ENCODE data around the gene NR2C2AP.
A peak's percentile ranks its signal among the peaks of the same experiment; 100 is the strongest.
"Not testable (repeated sequence)": the region's sequence is repeated elsewhere in the genome, so short reads cannot be mapped to it uniquely, and the experiment has no call there.

The NR2C2AP gene, protein sequence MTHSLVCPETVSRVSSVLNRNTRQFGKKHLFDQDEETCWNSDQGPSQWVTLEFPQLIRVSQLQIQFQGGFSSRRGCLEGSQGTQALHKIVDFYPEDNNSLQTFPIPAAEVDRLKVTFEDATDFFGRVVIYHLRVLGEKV

DNA sequence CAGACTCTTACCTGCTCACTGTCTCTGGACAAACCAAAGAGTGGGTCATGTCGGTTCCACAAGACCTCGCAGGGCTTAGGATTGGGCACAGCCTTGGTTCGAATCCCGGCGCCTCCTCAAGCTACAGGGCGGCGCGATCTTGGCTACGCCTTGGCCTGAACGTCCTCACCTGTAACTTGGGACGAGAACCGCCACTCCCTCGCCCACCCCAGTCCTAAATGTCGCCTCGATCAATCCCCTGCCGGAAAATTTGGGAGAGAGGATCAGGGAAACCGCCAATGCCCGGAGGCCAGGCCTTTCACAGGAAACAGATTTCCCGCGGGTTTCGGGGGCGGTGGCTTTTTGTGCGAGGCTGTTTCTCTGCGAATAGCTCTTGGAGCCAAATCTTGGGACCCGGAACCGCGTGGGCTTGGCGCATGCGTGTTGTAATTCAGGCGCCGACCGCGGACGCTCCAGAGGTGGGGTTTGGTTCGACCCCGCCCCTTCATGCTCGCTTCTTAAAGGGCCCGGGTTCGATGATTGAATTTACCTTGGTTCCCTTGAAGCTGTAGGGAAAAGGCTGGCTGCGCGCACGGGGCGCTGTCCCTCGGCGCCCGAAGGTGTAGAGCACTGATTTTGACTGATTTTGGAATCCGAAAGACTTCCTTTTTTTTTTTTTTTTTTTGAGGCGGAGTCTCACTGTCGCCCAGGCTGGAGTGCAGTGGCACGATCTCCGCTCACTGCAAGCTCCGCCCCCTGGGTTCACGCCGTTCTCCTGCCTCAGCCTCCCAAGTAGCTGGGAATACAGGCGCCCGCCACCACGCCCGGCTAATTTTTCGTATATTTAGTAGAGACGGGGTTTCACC, at the start of gene NR2C2AP:
TSS of gene NR2C2AP (minus strand) at position 403 of the 845 bp plus-strand sequence. CDS start at position 49, 354 bp downstream.
- DNase-seq, result peak; percentile 94

- DNase-seq, result no peak
Observed at GRCh38 chr19:19250196-19250801, 47.1 kb upstream of the NR2C2AP start.

DNA sequence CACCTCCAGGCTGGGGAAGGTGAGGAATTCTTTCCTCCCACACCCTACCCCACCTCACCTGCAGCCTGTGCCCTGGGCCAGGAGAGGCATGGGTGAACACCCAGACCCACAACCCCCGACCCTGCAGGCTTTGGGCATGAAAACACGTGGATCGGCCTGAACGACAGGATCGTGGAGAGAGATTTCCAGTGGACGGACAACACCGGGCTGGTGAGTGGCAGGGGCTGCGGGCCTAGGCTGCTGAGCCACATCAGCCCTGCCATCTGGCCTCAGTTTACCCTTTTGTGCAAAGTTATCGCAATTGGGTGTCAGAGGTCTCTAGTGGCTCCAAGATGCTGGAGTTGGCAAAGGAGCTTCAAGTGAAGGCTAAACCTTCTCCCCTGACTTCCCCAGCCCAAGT, 37.3 kb upstream of the NR2C2AP start:
- DNase-seq, result no peak

DNA sequence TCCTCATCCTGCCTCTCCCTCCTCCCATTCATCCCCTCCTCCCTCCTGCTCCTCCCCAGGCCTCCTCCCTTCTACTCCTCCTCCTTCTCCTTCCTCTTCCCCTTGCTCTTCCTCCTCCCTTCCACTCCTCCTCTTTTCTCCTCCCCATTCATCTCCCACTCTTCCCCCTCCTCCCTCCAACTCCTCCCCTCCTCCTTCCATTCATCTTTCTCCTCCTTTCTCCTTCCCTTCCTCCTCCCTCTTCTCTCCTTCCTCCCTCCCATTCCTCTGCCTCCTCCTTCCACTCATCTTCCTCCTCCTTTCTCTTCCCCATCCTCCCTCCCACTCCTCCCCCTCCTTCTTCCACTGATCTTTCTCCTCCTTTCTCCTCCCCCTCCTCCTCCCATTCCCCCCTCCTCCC, 36.5 kb upstream of the NR2C2AP start:
- no peak for DNase-seq

DNA sequence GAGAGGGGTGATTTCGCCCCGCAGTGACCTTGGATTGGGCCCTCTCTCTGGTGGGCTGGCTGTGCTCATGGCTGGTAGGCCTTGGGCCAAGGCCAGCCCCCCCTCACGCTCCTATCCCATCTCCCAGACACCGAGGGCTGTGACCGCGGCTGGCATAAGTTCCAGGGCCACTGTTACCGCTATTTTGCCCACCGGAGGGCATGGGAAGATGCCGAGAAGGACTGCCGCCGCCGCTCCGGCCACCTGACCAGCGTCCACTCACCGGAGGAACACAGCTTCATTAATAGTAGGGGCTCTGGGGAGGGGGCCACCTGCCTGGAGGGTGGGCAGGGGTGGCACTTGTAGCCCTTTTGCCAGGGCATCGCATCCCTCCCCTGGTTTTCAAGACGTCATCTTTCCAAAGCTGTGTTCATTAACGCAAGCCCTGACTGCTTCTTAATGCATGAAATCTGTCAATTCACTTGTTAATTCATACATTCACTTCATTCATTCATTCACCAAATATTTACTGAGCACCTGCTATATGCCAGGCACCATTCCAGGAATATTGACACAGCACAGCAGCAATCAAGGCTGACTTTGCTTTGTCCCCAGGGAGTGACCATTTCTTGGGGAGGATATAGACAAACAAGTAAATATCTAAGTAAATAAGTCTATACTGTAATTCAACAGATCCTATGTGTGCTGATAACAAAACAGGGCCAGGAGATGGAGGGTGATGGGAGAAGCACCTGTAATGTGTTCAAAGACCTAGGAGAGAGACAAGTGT, 35.1 kb upstream of the NR2C2AP start:
- DNase-seq, result no peak

- DNase-seq, result no peak
Observed at GRCh38 chr19:19236173-19236572, 33.0 kb upstream of the NR2C2AP start.

- no peak for DNase-seq
Observed at GRCh38 chr19:19234220-19234816, 31.1 kb upstream of the NR2C2AP start.

DNA sequence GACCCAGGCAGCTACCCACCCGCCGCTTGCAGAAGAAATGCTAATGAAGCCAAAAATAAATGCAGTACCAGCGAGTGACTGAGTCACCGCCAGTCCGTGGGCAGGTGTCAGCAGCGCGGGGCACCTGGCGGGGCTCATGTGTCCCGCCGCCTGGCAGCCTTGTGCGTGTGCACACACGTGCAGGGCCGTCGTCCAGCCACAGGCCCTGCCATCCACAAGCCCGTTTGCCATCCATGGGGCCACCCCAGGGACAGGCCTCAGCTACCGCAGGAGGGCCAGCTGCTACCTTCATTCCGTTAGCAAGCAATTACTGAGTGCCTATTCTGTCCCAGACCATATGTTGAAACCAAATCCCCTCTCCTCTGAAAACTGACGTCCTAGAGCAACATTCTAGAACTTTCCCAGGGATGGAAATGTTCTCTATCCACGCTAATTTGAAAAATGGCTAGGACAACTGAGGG, 29.1 kb upstream of the NR2C2AP start:
- no peak for DNase-seq

DNA sequence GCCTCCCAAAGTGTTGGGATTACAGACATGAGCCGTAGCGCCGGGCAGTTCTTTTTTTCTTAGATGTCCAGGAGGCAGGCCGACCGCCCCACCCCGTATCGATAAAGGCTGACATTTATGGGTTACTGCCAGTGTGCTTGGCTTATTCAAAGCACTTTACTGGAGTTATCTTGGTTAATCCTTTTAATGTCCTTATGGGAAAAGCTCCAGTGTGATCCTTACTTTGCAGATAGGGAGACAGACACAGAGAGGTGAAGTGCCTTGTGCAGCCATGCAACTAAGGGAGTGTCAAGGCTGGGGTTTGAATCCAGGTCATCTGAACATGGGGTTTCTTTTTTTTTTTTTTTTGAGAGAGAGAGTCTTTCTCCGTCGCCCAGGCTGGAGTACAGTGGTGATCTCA, 27.8 kb upstream of the NR2C2AP start:
- no peak for DNase-seq

GRCh38 chr19:19229701-19230100, 26.5 kb upstream of the NR2C2AP start:
- no peak for DNase-seq

- DNase-seq, result no peak
Observed at GRCh38 chr19:19227217-19227616, 24.0 kb upstream of the NR2C2AP start.

- no peak for DNase-seq
Observed at GRCh38 chr19:19226663-19227062, 23.4 kb upstream of the NR2C2AP start.

GRCh38 chr19:19226204-19226603, 23.0 kb upstream of the NR2C2AP start:
- DNase-seq, result no peak

GRCh38 chr19:19224852-19225494, 21.8 kb upstream of the NR2C2AP start:
- peak; percentile 77 for DNase-seq

- DNase-seq, result no peak
Observed at GRCh38 chr19:19224150-19224851, 21.1 kb upstream of the NR2C2AP start.

- DNase-seq, result no peak
Observed at GRCh38 chr19:19223636-19224035, 20.4 kb upstream of the NR2C2AP start.

DNA sequence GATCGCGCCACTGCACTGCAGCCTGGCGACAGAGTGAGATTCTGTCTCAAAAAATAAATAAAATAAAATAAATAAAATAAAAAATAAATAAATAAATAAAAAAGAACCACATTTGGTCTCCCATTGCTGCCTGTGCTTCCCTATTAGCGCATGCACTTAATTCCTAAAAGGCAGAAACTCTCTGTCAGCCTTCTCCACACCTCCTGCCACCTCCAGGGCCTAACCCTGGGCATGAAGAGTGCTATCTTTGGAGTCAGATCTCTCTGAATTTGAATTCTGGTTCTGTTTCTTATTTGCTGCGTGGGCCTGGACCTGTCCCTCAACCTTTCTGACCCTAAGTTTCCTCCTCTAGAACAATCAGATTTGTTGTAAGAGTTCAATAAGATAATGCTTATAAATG, 19.8 kb upstream of the NR2C2AP start:
- no peak for DNase-seq

GRCh38 chr19:19221000-19221399, 17.8 kb upstream of the NR2C2AP start:
- DNase-seq, result not testable (repeated sequence)

DNA sequence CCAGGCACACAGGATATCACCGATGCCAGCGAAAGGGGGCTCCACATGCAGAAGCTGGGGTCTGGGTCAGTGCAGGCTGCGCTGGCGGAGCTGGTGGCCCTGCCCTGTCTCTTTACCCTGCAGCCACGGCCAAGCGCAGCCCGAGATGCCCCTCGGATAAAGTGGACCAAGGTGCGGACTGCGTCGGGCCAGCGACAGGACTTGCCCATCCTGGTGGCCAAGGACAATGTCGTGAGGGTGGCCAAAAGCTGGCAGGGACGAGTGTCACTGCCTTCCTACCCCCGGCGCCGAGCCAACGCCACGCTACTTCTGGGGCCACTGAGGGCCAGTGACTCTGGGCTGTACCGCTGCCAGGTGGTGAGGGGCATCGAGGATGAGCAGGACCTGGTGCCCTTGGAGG, 15.7 kb upstream of the NR2C2AP start:
- DNase-seq, result no peak

DNA sequence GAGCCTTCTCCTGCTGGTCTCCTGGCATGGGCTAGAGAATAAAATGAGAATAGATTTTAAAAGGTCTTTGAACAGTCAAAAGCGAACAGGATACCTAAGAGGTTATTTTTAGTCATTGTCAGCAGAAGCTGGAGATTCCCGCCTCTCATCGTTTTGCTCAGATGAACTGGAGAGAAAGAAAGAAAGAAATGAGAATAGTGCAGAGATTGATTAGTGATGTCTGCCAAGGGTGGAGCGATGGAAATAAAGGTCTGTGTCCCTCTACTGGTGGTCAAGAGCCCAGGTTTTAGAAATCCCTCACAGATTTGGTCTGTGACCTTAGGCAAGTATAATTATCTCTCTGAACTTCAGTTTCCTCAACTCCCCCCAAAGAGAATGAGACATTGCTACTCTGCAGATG, 13.9 kb upstream of the NR2C2AP start:
- peak; percentile 43 for DNase-seq

DNA sequence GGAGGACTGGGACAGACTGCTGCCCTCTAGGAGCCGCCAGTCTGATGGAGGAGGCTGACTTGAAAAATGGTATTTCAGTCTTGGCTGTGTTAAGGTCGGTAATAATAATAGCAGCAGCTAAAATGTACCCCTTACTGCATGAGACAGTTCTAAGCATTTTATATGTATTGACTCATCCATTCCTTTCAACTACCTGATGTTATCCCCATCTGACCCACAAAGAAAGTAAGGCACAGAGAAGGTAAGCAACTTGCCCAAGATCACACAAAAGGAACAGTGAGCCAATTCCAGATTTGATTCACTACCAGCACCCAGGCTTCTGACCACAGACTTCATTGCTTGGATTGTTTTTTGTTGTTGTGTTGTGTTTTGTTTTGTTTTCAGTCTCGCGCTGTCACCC, 12.6 kb upstream of the NR2C2AP start:
- DNase-seq, result no peak

- DNase-seq, result peak; percentile 21
Observed at GRCh38 chr19:19214892-19215291, 11.7 kb upstream of the NR2C2AP start.

Measured in EL (cell line).